AG09319 (cell line): ENCODE results near the gene BCR.

Source experiments
- DNase-seq: peaks from one replicate; pipeline ENCODE4 v3.0.0-alpha.2; 2010; ENCODE audit warnings: low read depth; ENCODE audit errors: extremely low read depth
- CTCF ChIP-seq: IDR thresholded peaks from 2 replicates; pipeline ENCODE4 v1.5.1; 2011; ENCODE audit warnings: low read depth, mild to moderate bottlenecking, inconsistent platforms, low read length, moderate library complexity

The BCR gene

GRCh38 chr22:23268877-23269276 lies 88.6 kb downstream of the BCR start:
- no peak for DNase-seq
- TF ChIP-seq CTCF: no peak

GRCh38 chr22:23269441-23270211 lies 89.3 kb downstream of the BCR start:
- no peak for DNase-seq
- no peak for TF ChIP-seq CTCF

- no peak for DNase-seq
- TF ChIP-seq CTCF: no peak; the same call in 1 of the 2 replicates
Measured at GRCh38 chr22:23270212-23270733, 90.0 kb downstream of the BCR start.

DNA sequence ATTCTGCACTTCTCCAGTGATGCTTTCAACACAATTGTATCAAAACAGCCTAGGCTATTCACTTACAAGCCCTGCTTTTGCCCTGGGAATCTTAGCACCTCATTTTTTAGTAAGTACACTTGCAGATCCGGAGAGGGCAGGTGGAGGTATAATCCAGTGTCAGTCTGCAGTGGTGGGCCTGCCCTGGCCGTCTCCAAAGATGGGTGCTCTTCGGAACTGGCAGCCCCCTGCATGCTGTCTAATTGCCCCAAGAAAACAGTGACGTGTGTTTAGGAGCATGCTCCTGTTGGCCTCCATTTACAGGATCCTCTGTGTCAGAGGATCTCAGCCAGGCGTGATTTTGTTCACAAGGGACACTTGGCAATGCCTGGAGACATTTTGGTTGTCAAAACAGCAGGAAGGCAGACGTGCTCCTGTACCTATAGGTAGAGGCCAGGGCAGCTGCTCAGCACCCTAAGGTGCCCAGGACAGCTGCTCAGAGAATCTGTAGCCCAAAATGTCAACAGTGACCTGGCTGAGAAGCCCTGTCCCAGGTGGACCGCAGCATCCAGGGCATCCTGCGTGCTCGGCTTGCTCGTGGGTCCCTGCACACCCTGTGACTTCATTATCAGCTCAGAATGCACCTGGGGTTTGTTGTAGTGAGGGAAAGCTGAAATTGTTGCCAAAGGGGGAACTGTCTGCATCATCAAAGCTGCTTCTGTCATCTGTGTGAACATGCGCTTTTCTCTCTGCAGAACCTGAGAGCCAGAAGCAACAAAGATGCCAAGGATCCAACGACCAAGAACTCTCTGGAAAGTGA lies 90.7 kb downstream of the BCR start:
- no peak for TF ChIP-seq CTCF
- DNase-seq: no peak

GRCh38 chr22:23271597-23271908 lies 91.2 kb downstream of the BCR start:
- no peak for DNase-seq
- TF ChIP-seq CTCF: no peak

DNA sequence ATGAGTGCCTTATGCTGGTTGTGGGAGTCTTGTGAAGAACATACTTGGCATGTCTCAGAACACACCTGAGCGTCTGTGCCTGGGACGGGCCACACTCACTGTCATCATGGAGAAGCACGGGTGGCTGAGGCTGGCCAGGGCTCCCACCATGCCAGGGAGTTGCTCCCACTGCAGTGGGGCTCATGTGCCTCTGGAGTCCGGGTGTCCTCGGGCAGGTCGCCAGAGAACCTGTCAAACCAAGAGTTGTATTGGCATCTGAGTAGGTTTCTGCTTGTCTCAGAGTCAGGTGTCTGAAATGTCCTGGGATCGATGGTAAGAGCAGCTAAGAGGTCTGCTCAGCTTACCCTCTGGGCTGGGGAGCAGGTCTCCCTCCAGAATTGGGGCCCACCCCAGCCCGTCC lies 92.1 kb downstream of the BCR start:
- no peak for TF ChIP-seq CTCF

DNA sequence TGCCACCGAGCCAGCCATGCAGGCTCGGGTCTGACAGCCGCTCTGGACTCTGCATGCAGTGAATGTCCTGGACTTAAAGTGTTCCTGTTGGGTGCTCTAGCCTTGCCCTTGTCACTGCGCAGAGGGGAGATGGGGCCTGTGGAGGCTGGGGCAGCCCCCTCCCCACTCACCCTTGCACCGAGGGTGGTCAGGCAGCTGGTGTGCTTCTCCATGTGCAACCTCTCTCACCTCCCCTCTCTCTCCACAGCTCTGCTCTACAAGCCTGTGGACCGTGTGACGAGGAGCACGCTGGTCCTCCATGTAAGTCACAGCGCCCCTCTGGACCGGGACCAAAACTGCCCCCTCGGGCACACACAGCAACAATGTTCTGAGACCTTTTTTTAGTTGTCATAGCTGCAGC lies 92.5 kb downstream of the BCR start:
- TF ChIP-seq CTCF: no peak
- DNase-seq: no peak

More for the DNA sequence above, 92.1 kb downstream of the BCR start:
- no peak for DNase-seq
